Measurements from ENCODE around the gene KLF7.

The KLF7 gene

DNA sequence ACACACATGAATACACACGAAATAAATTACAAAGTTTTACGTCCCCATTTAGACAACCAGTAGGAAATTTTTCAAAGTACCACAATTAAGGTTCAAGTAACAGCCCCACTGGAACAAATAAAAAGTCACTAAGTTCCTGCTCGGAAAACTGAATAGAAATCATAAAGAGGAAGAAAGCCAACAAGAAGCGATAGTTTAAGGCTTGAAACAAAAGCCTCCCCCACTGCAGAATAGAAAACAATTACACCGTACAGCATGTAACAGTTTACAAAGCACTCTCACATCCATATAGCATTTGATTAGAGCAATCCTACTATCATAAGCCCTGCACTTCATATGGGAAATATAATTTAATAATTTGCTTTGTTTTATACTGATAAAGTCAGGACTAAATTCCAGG lies 15.5 kb downstream of the KLF7 start:
- no peak for DNase-seq (ENCODE audit: insufficient read length, low spot score)
- FAIRE-seq: no peak

GRCh38 chr2:207149249-207150213 lies 16.2 kb downstream of the KLF7 start:
- FAIRE-seq (peak; percentile 77), DNase-seq (ENCODE audit: insufficient read length, low spot score) (no peak)

DNA sequence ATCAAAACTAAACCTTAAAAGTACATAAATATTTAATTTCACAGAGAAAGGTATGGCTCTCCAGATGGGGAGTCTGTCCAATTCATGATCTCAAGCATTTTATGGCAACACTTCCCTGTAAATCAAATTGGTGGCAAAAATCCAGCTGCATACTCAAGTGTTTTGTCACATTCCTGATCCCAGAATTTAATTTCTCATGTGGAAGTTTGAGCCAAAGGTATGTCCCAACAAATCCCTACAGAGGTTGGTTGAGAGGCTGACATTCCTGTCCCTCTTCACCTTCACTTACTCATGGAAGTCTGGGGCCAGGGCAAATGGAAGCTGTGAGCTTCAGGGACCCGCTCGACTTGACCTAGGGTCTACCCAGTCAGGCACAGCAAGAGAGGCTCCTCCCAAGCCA lies 17.7 kb downstream of the KLF7 start:
- FAIRE-seq: no peak
- no peak for DNase-seq (ENCODE audit: insufficient read length, low spot score)

DNA sequence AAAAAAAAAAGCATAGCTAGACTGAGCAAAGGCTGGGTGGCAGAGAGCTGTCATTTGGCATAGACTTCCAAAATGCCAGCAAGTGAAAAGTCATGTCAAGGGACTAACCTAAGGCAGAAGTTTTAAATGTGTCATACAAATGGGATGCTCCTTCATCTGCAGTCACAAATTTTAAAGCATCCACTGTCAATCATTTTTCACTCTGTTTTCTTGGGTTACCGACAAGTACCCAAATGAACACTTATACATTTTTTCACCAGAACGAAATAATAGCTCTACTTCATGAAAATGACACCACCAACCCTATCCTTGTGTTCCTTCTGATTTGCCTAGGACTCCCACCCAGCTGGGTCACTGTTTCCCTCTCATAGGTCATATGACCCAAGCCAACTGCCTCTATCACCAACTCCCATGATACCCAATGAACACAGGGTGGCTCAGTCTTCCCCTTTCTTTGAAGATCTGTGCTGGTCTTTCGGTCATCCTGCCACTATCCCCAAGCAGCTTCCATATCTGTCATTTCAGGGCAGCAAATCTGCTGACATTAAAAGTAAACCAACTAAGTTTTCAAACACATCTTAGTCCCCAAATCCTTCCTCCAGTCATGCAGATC lies 21.5 kb downstream of the KLF7 start:
- no peak for DNase-seq (ENCODE audit: insufficient read length, low spot score)
- peak; percentile 37 for FAIRE-seq

GRCh38 chr2:207143215-207144172 lies 22.3 kb downstream of the KLF7 start:
- FAIRE-seq (peak; percentile 84), DNase-seq (ENCODE audit: insufficient read length, low spot score) (no peak)

DNA sequence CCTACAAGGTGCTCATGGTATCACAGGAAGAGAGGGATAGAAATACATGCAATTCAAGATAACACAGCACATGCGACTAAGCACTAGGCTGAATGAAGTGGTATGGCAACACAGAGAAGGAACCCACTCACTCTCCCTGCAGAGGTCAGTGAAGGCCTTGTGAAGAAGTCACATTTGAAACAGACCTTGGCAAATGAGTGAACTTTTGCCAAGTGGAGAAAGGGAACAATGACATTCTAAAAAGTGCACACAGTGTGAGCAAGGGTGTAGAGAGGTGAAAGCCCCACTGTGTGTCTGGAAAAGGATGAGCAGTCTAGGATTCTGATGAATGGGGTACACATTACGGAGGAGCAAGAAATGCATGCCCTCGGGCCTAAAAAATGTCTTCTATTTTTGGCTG lies 23.3 kb downstream of the KLF7 start:
- DNase-seq (ENCODE audit: insufficient read length, low spot score): no peak
- peak; percentile 80 for FAIRE-seq

- FAIRE-seq (no peak), DNase-seq (ENCODE audit: insufficient read length, low spot score) (no peak)
Measured at GRCh38 chr2:207141386-207141785, 24.4 kb downstream of the KLF7 start.

DNA sequence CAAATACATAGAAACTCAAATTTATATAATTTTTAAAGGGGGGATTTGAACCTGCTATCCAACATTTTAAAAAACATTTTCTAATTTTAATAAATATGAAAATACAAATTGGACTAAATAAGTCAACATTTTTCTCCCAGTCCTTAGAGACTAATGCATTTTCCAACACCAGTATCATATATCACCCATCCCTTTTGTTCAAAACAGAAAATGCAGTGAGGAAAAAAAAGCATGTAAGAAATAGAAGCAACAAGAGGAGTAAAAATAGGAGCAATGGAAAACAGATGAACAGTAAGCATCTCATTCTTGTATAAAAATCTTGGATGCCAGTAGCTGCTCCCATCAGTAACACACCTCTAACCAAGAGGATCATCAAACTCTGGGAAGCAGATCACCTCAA lies 25.5 kb downstream of the KLF7 start:
- FAIRE-seq (no peak), DNase-seq (ENCODE audit: insufficient read length, low spot score) (no peak)

DNA sequence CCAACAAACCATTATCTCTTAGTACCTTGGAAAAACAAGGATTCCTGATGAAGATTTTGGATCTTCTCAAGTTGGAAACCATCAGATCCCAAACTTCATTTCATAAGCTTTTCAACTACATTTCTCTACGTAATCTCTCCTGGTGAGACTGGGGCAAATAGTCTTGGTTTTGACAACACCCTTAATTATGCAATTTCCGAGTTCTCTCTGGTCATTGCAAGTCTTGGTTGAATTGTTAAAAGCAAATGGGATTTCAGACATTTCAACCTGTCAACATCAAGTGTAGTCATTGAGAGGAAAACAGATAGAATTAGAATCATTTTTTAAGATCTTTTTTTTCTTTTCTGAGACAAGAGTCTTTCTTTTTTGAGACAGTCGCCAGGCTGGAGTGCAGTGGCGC lies 26.2 kb downstream of the KLF7 start:
- FAIRE-seq (no peak), DNase-seq (ENCODE audit: insufficient read length, low spot score) (no peak)

DNA sequence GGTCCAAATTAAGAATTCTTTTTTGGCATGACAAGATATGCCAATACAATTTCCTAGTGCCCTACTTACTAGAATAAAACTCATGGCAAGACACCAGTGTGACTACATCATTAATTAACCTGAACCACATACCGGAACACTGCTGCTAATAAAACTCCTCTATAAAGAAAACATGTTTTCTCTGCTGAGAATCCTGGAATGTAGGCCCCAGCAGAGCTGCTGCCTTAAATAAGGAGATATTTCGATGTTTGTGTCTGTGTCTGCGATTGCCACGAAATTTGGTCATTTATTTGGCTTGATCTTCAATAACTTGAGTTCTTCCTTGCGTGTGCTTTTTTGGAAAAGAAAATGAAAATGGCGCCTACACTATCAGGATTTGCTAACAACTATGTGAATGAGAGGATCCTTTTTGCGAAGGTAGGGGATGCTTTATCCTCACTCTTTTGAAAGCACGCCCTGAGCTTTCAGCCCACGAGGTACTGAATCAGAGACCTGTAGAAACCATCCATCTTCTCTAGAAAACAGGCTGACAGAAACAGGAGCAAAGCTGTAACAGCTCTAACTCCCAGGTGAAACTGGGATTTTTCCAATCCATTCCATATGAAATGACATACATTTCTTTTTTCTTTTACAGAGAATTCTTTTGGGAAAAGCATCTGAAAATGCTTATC lies 27.0 kb downstream of the KLF7 start:
- FAIRE-seq: no peak
- DNase-seq (ENCODE audit: insufficient read length, low spot score): no peak

DNA sequence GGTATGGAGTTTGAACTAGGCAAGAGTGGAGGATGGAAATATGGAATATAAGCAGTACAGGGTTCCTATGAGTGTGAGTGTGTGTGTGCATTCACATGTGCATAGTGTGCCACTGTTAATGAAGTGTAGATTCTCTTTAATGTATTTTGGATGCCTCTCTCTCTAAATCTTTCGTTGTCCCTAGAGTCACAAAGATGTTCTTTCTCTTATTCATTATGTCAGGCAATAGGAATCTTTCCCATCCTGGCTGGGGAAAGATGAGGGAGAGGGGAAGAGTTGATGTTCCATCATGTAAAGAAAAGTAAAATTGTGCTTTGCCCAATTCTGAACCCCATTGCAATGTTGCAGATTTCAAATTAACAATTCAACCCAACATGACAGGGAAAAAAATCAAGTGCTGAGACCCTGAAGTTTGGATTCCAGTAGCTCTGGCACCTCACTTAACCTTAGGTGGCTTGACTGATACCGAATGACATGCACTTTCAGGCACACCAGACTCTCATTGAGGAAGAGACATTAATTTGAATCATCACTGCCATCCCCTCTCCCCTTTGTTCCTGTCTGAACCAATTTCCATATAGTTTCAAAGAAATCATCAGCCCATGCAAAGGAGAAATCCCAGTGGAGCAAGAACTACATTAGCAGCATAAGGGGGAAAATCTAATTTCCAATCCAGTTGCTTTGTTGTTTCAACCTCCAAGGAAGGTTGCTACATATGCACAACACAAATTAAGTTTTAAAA lies 28.0 kb downstream of the KLF7 start:
- FAIRE-seq (no peak), DNase-seq (ENCODE audit: insufficient read length, low spot score) (no peak)

- DNase-seq (ENCODE audit: insufficient read length, low spot score) (no peak), FAIRE-seq (no peak)
Measured at GRCh38 chr2:207136874-207137273, 28.9 kb downstream of the KLF7 start.

DNA sequence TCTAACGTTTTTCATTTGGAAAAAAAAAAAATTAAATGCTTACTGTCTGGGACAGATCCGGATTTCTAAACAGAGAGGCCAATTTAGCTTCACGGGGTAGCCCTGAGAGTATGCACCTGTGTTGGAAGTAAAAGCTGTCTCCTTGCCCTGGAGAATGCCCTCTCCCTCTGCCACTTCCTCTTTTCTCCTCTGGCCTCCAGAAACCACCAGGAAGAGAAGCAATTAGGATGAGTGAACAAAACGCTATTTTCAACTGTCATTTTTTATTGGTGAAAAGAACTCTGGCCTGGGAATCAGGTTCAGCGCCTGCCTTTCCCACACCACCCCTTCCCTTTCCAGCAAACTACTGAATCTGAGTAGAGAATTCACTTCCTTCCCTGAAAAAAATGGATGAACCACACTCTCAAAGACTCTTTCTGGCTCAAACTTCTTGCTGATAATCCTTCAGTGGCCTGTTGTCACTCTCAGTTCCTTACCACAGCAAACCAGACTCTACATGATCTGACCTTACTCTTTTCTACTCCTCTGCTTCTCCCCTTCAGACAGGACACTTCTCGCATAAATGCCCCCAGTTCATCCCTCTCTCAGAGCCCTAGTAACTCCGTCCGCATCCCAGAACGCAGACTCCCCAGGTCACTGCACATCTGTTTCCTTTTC lies 29.8 kb downstream of the KLF7 start:
- FAIRE-seq (no peak), DNase-seq (ENCODE audit: insufficient read length, low spot score) (no peak)

DNA sequence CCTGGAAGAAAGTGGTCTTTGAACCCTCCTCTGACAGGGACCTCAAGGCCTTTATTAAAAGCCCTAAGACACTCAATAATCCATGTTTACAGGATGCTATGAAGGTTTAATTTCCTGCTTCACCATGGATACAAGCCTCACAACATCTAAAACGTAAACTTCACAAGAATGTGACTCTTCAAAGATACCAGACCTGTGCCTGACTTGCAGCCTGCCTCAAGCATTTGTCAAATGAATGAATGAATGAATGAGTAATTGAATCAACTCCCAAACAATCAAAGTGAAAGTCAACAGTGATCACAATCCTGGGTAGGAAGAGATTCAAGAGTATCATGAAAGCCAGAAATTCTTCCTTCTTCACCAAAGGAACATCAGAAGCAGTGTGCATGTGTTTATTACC lies 30.4 kb downstream of the KLF7 start:
- no peak for FAIRE-seq
- no peak for DNase-seq (ENCODE audit: insufficient read length, low spot score)

DNA sequence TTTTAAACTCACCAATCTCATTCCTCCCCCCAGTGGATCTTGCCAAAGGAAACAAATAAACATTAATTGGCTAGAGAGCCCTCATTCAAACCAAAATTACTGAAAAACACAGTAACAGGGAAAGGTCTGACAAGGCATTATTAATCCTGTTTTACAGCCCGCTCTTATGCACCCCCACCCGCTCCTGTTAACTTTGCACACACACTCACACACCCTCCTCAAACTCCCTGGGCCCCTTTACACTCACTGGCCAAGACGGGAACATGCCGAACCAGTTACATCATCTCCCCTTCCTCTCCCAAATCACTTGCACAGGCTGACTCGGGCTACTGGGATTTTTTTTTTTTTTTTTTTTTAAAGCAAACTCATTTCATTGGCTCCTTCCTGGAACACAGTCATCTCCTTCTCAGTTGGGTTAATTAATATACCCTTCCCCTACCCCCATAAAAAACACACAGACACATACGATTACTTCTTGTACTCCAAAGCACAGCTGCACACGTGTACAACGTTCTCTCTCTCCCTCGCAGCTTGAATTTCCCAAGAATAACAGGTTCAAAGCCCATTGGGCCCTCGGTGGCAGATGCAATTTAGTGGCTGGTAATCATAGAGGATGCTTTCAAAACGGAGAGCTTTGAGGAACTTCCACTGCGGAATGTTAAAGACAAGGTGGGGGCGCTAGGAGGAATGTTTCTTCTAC lies 31.8 kb downstream of the KLF7 start:
- FAIRE-seq (no peak), DNase-seq (ENCODE audit: insufficient read length, low spot score) (no peak)

- DNase-seq (ENCODE audit: insufficient read length, low spot score) (no peak), FAIRE-seq (no peak)
Measured at GRCh38 chr2:207133458-207133819, 32.3 kb downstream of the KLF7 start.

DNA sequence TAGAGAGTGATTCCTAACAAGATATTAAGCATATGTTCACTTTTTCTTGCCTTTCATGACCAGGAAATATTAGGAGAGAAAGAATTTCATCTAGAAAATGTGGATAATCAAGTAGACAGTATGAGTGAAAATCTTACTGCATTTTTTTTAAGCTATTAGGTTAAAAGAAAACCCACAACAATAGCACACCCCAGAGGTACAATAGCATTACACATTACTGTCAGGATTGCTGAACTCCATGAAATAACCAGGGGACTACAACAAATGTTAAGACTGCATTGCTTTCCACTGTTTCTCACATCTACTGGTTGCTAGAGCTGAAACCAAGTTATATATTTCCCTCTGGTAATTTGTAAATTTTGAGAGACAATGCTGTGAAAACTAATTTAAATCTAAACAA lies 33.7 kb downstream of the KLF7 start:
- DNase-seq (ENCODE audit: insufficient read length, low spot score) (no peak), FAIRE-seq (peak; percentile 4)

DNA sequence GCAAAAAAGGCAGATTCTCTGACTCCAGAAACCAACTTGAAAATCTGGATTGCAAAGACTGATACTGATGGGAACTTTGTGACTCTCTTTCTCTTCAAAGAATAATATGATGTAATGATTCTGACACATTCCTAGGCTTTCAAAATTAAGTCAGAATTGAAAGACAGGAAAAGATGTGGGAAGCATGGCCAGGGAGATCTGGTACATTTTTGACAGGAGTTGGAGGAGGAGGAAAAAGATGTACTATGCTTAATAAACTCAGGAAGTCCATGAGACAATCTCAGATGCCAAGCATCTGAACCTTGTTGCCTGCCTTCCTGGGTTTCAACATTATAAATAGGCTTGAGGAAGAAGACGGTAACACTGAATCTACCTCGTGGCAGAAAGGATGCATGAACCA lies 34.2 kb downstream of the KLF7 start:
- DNase-seq (ENCODE audit: insufficient read length, low spot score) (no peak), FAIRE-seq (no peak)
